GM15510 (cell line): Measurements from ENCODE around the gene CASR.

ENCODE experiments used
- POLR2A ChIP-seq: IDR thresholded peaks from 3 replicates; pipeline ENCODE4 v1.6.1; 2011; ENCODE audit warnings: borderline replicate concordance; ENCODE audit not compliant: insufficient read length; ENCODE audit errors: extremely low read depth

The CASR gene

GRCh38 chr3:122200661-122201060 is 17.2 kb downstream of the CASR start:
- TF ChIP-seq POLR2A: no peak

DNA sequence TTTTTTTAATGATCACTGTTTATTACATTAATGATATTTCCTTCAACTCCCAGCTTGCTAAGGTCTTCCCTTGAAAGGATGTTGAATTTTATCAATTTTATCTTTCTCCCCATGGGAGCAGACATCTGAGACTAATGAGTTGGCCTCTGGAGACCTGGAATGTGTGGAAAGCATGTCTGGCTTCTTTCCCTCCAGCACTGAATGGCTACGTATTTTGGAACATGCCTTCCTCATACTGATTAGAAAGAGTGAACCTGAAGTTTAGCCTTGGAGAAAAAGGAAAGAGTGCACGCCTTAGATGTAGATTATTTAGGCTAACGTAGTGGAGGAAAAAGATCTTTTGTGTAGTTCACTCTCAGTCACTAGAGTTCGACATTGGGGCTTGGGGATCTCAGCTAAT is 25.1 kb downstream of the CASR start:
- no peak for TF ChIP-seq POLR2A

GRCh38 chr3:122213650-122214049 is 30.2 kb downstream of the CASR start:
- TF ChIP-seq POLR2A: no peak

GRCh38 chr3:122214711-122215110 is 31.2 kb downstream of the CASR start:
- no peak for TF ChIP-seq POLR2A

GRCh38 chr3:122215592-122216298 is 32.3 kb downstream of the CASR start:
- no peak for TF ChIP-seq POLR2A

DNA sequence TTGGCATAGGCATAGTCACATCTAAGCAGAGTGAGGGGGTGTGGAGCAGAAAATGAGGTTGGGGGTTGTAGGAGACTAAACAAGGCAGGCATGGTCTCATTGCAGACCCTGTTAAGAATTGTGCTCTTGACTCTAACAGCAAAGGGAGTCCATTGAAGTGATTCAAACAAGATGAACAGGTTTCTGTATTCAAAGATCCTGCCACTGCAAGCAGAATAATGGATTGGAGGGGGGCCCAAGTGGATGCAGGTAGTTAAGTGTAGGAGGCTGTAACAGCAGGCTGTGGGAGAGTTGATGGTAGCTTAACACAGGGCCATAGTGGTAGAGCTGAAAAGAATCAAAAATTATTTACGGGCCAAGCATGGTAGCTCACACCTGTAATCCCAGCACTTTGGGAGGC is 34.4 kb downstream of the CASR start:
- no peak for TF ChIP-seq POLR2A

- no peak for TF ChIP-seq POLR2A
These were observed 35.9 kb downstream of the CASR start for GRCh38 chr3:122219242-122219872.

GRCh38 chr3:122227036-122227781 is 43.7 kb downstream of the CASR start:
- TF ChIP-seq POLR2A: no peak

- no peak for TF ChIP-seq POLR2A
These were observed 46.7 kb downstream of the CASR start for GRCh38 chr3:122230174-122230573.

DNA sequence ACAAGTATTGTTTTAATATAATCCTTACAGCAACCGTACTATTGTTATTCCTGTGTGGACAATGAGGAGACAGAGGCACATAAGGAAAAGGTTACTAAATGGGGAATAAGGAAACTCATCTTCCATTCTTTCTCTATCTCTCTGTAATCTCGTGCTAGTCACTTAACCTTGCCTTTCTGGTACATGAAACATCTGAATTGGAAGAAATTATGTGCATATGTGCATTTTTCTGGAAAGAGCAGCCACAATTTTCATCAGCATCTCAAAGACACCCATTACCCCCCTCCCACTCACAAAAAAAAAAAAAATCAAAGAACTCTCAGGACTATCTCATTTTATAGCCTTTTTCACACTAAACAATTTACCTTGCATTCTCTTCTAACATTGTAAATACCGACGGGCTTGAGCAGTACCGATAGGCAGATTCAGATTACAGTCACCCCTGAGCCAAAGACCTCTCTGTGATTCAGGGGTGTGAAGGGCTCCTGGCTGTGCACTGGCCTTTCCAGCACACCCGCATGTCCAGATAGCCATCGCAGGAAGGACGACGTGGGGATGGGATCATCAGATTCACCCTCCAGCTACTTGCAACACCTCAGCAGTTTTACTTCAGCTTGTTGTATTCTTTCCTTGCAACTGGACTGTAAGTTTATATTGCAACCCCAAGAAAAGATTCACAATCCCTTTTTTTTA is 48.1 kb downstream of the CASR start:
- no peak for TF ChIP-seq POLR2A

DNA sequence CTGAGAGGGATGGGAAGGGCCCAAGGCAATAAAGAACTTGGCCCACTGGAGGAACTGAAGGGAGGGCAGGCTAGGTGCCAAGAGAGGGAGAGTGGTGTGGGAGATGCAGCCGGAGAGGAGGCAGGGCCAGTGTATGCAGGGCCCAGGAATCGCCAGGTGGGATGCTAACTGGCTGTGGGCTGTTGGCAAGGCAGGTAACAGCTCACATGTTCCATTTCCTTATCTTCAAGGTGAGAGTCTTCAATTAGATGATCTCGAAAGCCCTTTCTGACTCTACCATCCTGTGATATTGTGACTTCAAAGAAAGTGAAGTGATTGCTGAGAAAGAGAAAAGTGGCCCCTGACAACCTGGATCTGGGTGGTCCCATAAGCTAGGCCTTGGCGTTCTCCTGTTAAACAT is 49.0 kb downstream of the CASR start:
- no peak for TF ChIP-seq POLR2A

DNA sequence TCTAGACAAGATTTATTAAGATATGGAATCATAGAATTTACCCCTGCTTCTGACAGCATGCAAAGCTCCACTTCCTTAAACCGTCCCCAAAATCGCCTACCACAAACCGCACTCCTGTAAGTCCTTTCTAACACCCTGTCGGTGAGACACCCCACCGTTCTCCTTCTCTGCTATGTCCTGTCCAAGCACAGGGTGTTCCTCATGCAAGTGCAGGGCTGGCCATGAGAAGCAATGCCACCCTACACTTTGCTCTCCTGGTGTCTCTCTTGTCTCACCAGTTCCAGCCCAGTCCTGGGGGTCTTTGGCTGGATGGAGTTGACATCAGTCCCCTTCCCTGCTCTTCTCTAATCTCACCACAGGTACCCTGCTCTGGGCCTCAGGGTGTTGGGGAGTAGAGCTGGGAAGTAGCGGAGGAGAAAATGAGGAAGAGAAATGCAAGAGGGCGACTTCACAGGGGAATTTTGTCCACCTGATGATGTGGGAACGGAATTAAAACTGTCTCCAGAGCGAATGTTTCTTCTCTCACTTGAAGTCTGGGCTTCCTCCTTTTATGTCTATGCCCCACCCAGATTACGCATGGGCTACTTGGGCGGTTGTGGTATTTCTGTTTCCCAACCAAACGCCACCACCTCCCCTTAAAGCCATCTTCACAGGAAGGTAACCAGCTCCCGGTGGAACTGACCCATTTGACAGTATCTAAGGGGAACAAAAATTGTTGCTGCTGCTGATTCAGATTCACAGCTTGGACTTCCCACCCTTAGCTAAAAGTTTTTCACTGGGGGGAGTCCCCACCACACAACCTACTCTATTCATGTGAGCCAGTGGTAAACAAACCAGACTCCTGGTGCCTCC is 49.9 kb downstream of the CASR start:
- peak; percentile 26 for TF ChIP-seq POLR2A

GRCh38 chr3:122234117-122234516 is 50.6 kb downstream of the CASR start:
- TF ChIP-seq POLR2A: no peak

- no peak for TF ChIP-seq POLR2A
These were observed 51.7 kb downstream of the CASR start for GRCh38 chr3:122235147-122235546.

GRCh38 chr3:122239112-122239511 is 55.6 kb downstream of the CASR start:
- no peak for TF ChIP-seq POLR2A

- TF ChIP-seq POLR2A: no peak
These were observed 62.2 kb downstream of the CASR start for GRCh38 chr3:122245513-122246174.
